ENCODE measurements around the gene RAB3IP. TPM values are rescaled to one million over a fixed set of nuclear protein-coding genes. Genes with fewer than 3 reads are reported as not detected.

The RAB3IP gene
- total and polyA plus RNA-seq, 9 donors, result 3.9 to 31.7 (median 6.7) TPM

DNA sequence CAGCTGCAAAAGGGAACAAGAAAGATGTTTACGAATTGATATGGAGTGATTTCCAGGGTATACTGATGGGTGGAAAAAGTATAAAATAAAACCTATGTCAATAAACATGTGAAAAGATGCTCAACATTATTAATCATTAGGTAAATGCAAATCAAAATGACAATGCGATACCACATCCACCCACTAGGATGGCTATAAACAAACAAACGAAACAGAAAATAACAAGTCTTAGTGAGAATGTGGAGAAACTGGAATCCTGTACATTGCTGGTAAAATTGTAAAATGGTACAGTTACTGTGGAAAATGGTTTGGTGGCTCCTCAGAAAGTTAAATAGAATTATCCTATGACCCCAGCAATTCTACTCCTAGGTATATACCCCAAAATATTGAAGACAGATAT lies 30.0 kb upstream of the RAB3IP start:
- DNase-seq, result no peak
- TF ChIP-seq EP300 (IDR thresholded peaks at IDR 0.05) (no peak), CTCF (IDR thresholded peaks at IDR 0.05) (no peak), POLR2A (IDR thresholded peaks at IDR 0.05) (no peak)
- Histone ChIP-seq H3K27me3 (no peaks in the 10 kb centered on the region), H3K4me3 (no peak overlapping the region), H3K36me3 (no peaks in the 10 kb centered on the region), H3K4me1 (ENCODE audit: insufficient read depth) (no peaks in the 10 kb centered on the region), H3K9me3 (no peaks in the 10 kb centered on the region), H3K27ac (no peak overlapping the region)
- WGBS, 3 donors, result 94 to 97% (median 95%) methylated on average over 3 of the region's 3 CpGs
- intact Hi-C loops (cut with DNase I), result no loop called here

DNA sequence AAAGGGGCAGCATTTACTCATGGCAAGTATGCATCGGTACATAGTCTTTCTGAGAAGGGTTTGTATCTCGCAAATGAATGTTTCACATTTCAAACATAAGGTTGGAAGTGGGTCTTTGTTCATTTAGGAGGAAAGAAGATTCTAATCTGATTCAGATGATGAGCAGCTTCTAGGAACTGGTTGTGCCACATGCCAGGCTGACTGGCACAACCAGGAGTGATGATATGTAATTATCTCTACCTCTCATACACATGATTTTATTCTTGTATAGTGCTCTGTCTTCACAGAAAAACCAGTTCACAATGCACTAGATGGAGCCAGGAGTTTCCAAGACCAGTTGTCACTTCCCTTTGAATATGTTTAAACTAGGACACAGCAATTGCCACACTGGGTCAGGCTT lies 25.8 kb upstream of the RAB3IP start:
- WGBS, 3 donors, result 92 to 96% (median 94%) methylated on average over 2 of the region's 2 CpGs
- TF ChIP-seq POLR2A (IDR thresholded peaks at IDR 0.05) (no peak), EP300 (IDR thresholded peaks at IDR 0.05) (no peak), CTCF (IDR thresholded peaks at IDR 0.05) (no peak)
- H3K27ac ChIP-seq, result no peak overlapping the region
- H3K9me3 ChIP-seq, result no peaks in the 10 kb centered on the region
- H3K27me3 ChIP-seq, result no peaks in the 10 kb centered on the region
- no peak overlapping the region for H3K4me3 ChIP-seq
- no peaks in the 10 kb centered on the region for H3K4me1 ChIP-seq (ENCODE audit: insufficient read depth)
- no peak for DNase-seq
- H3K36me3 ChIP-seq, result no peaks in the 10 kb centered on the region
- intact Hi-C loops (cut with DNase I), result no loop called here

GRCh38 chr12:69714542-69714941 lies 24.1 kb upstream of the RAB3IP start:
- TF ChIP-seq CTCF (IDR thresholded peaks at IDR 0.05), result no peak
- TF ChIP-seq POLR2A (IDR thresholded peaks at IDR 0.05), result no peak
- TF ChIP-seq EP300 (IDR thresholded peaks at IDR 0.05), result no peak
- Histone ChIP-seq H3K4me3 (no peak overlapping the region), H3K36me3 (no peaks in the 10 kb centered on the region), H3K4me1 (ENCODE audit: insufficient read depth) (no peaks in the 10 kb centered on the region), H3K27ac (no peak overlapping the region), H3K9me3 (no peaks in the 10 kb centered on the region), H3K27me3 (no peaks in the 10 kb centered on the region)
- no peak for DNase-seq
- 57 to 75% (median 68%) methylated on average over 3 of the region's 3 CpGs for WGBS, 3 donors
- intact Hi-C loops (cut with DNase I), result no loop called here

DNA sequence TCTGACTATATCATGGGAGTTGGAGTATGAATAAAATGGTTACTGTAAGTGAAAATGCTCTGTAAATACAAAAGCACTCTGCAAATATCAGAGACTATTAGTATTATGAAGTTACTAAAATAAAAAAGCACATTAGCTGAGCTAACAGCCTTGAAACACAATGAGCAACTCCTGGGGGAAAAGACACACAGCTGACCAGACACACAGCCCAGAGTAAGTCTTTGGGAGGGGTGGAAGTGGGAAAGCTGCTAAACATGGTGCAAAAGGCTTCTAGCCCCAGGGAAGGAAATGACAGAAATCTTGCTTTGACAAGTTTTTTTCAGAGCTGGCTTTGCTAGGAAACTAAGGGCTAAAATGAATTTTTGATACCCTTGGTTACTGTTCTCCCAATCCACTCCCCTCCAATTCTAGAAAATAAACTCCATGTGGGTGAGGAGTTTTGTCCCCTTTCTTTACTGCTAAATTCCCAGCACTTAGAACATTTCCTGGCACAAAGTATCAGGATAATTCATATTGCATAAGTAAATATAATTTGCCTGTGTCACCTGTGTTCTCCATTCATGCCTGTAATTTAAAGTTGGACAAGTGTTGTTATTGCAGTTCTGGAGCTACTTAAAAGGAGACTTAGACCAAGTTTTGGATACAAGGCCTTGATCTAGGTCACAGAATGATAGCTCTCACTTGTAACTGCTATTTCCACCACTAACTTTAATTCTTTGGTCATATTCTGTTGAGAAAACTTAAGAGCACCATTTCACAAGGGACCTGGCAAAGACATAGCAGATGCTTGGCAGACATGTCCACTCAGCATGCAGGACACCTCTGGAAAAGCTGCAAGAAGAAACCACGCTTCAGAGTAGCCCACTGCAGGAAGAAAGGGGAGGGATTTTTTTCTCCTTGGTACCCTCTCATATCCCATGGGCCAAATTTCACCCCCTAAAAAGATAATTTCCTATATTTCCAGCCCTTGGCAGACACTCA lies 19.0 kb upstream of the RAB3IP start:
- no peak for DNase-seq
- Histone ChIP-seq H3K36me3 (no peaks in the 10 kb centered on the region), H3K4me3 (no peak overlapping the region), H3K9me3 (no peaks in the 10 kb centered on the region), H3K27me3 (no peaks in the 10 kb centered on the region), H3K4me1 (ENCODE audit: insufficient read depth) (no peaks in the 10 kb centered on the region), H3K27ac (no peak overlapping the region)
- TF ChIP-seq POLR2A (IDR thresholded peaks at IDR 0.05) (no peak), EP300 (IDR thresholded peaks at IDR 0.05) (no peak), CTCF (IDR thresholded peaks at IDR 0.05) (no peak)
- intact Hi-C loops (cut with DNase I), result loop anchor here in 1 of 4 donors (2.0 kb wide), 1 partner anchor 41 kb away; no protein-coding TSS in a partner anchor
- 56 to 71% (median 57%) methylated on average over 1 of the region's 1 CpG for WGBS, 3 donors
